ENCODE data around the gene MAG.

DNA sequence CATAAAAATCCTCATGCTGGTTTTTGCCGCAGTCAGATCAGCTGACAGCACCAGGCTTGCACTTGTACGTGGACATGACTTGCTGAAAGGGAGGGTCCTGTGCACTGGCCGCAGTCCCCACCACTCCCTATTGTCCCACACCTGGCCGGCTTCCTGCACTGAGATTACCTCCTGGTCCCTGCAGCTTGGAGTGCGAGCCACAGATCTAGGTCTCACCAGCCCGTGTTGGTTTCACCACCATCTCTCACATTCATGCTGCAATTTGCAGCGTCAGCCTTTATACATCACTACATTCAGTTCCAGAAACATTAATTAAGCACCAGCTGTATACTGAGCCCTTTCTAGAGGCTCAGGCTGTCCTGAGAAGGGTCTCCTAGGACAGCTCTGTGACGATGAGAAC, 22.1 kb downstream of the MAG start:
- TF ChIP-seq, protein P1, sequence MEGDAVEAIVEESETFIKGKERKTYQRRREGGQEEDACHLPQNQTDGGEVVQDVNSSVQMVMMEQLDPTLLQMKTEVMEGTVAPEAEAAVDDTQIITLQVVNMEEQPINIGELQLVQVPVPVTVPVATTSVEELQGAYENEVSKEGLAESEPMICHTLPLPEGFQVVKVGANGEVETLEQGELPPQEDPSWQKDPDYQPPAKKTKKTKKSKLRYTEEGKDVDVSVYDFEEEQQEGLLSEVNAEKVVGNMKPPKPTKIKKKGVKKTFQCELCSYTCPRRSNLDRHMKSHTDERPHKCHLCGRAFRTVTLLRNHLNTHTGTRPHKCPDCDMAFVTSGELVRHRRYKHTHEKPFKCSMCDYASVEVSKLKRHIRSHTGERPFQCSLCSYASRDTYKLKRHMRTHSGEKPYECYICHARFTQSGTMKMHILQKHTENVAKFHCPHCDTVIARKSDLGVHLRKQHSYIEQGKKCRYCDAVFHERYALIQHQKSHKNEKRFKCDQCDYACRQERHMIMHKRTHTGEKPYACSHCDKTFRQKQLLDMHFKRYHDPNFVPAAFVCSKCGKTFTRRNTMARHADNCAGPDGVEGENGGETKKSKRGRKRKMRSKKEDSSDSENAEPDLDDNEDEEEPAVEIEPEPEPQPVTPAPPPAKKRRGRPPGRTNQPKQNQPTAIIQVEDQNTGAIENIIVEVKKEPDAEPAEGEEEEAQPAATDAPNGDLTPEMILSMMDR (IDR thresholded peaks at IDR 0.05 in 2 of 3, conservative IDR thresholded peaks at IDR 0.05 in 1 of 3; ENCODE audit: borderline replicate concordance in 1 of 3, insufficient read depth in 1 of 3, low read depth in 2 of 3, low read length in 2 of 3): no peak
- TF ChIP-seq JUND (IDR thresholded peaks at IDR 0.05) (no peak), ZFX (IDR thresholded peaks at IDR 0.05) (no peak), POLR2AphosphoS5 (IDR thresholded peaks at IDR 0.05; ENCODE audit: low read depth, low read length) (no peak), RAD21 (IDR thresholded peaks at IDR 0.05; ENCODE audit: low read depth) (no peak), EZH2 (IDR thresholded peaks at IDR 0.05) (no peak), POLR2A (IDR thresholded peaks at IDR 0.05; ENCODE audit: borderline replicate concordance, extremely low read depth, insufficient read depth, insufficient read length) (no peak), REST (IDR thresholded peaks at IDR 0.05; ENCODE audit: low read depth) (no peak), SIN3A (IDR thresholded peaks at IDR 0.05; ENCODE audit: low read depth) (no peak), YY1 (IDR thresholded peaks at IDR 0.05; ENCODE audit: extremely low read depth, insufficient replicate concordance, low read depth, low read length) (no peak), CBX3 (IDR thresholded peaks at IDR 0.05; ENCODE audit: low read depth) (no peak)
- TF ChIP-seq, protein P2, sequence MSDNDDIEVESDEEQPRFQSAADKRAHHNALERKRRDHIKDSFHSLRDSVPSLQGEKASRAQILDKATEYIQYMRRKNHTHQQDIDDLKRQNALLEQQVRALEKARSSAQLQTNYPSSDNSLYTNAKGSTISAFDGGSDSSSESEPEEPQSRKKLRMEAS (IDR thresholded peaks at IDR 0.05): no peak

Data from HCT116 (cell line).